ENCODE results near the gene TMEM80. TPM values are rescaled to one million over a fixed set of nuclear protein-coding genes. Genes with fewer than 3 reads are reported as not detected.

TMEM80 gene
- total and polyA plus RNA-seq, 2 of the 8 experiments (the other 6 are each of a cell fraction or from before 2014, with no cell fraction given): 8.0 to 16.3 TPM

DNA sequence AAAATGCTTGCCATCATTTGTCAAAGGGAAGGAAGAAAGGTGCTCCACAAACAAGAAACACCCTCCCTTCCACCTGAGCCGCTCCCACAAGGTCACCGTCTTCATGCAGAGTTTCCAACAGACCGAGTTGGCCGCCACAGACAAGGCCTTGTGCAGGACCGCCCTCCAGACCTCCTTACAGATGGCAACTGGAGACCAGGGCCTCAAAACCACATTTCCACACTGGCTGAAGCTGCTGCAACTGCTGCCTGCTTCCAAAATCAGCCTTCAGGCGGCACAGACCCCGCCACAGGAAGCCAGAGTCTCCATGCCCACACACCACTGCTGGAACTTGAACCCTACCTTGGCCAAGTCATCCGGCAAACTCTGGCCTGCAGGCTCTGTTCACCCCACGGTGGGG, 6.9 kb upstream of the TMEM80 start:
- Histone ChIP-seq H2BK12ac (ENCODE audit: low read depth, low read length) (no peak overlapping the region), H3K79me2 (ENCODE audit: control insufficient read depth in 1 of 2, insufficient read depth in 2 of 2, low read length in 2 of 2) (peaks cover 0 to 27% of the 10 kb centered on the region in 2 experiments; a peak in 3 of 4 replicates), H3K4me1 (replicated peaks in 1 of 4; ENCODE audit: control insufficient read depth in 3 of 4, insufficient read depth in 4 of 4, low read length in 3 of 4) (peaks cover 0 to 15% (median 2%) of the 10 kb centered on the region in 4 experiments; a peak in 3 of 7 replicates), H3K23ac (ENCODE audit: insufficient read length) (no peak overlapping the region), H3K36me3 (ENCODE audit: control insufficient read depth in 2 of 4, insufficient read depth in 4 of 4, low read length in 3 of 4) (peaks cover 6 to 45% (median 24%) of the 10 kb centered on the region in 4 experiments; a peak in 7 of 8 replicates), H4K5ac (ENCODE audit: insufficient read length, low read depth, low read length) (no peak overlapping the region), H3K14ac (ENCODE audit: insufficient read length) (no peak overlapping the region), H3K18ac (ENCODE audit: extremely low read depth, low read length) (no peak overlapping the region), H3K9me3 (ENCODE audit: insufficient read depth in 2 of 2, low read depth in 1 of 2, low read length in 1 of 2) (no peaks in the 10 kb centered on the region), H2BK5ac (ENCODE audit: low read depth, low read length) (no peak overlapping the region), H4K20me1 (replicated peaks in 1 of 2; ENCODE audit: control insufficient read depth in 1 of 2, insufficient read depth in 2 of 2, low read length in 2 of 2) (peaks cover 10 to 12% of the 10 kb centered on the region in 2 experiments), H3K79me1 (ENCODE audit: low read depth, low read length) (peaks cover 10% of the 10 kb centered on the region; the same call in 1 of the 2 replicates), H3K4me2 (ENCODE audit: insufficient read depth in 1 of 2, low read depth in 2 of 2, low read length in 2 of 2) (no peak overlapping the region), H2BK20ac (ENCODE audit: low read length) (no peak overlapping the region), H4K91ac (replicated peaks; ENCODE audit: insufficient read length, low read length) (no peak overlapping the region), H3K56ac (replicated peaks; ENCODE audit: insufficient read length, low read depth, low read length) (no peak overlapping the region), H2AK5ac (ENCODE audit: low read depth, low read length) (no peak overlapping the region), H3K4ac (replicated peaks; ENCODE audit: insufficient read length, low read depth, low read length) (no peak overlapping the region), H2BK15ac (ENCODE audit: low read length) (no peak overlapping the region), H3K4me3 (ENCODE audit: extremely low read depth in 1 of 4, insufficient read depth in 2 of 4, low read depth in 3 of 4, low read length in 4 of 4) (no peak overlapping the region), H2AFZ (ENCODE audit: low read length) (no peak overlapping the region), H3K23me2 (ENCODE audit: low read depth, low read length) (0 out of 2 replicates have a peak, but pooled peaks cover 2% of the 10 kb centered on the region), H3K27me3 (replicated peaks in 1 of 4; ENCODE audit: control insufficient read depth in 3 of 4, extremely low read depth in 1 of 4, insufficient read depth in 3 of 4, low read length in 3 of 4) (no peaks in the 10 kb centered on the region), H4K8ac (ENCODE audit: extremely low read depth, insufficient read depth, low read length) (no peak overlapping the region; the same call in 1 of the 2 replicates), H3K9ac (replicated peaks in 1 of 4; ENCODE audit: extremely low read depth in 1 of 4, low read depth in 3 of 4, low read length in 3 of 4) (no peak overlapping the region; a peak in 1 of 7 replicates), H2BK120ac (replicated peaks; ENCODE audit: low read depth, low read length) (no peak overlapping the region), H3K27ac (ENCODE audit: low read depth, low read length) (no peak overlapping the region)
- no peak for TF ChIP-seq CBX5 (IDR thresholded peaks at IDR 0.05; ENCODE audit: low read depth, low read length)
- no peak for TF ChIP-seq BRCA1 (IDR thresholded peaks at IDR 0.05; ENCODE audit: low read depth, low read length)
- no peak for TF ChIP-seq MAFK (IDR thresholded peaks at IDR 0.05; ENCODE audit: low read depth, low read length)
- TF ChIP-seq BACH1 (IDR thresholded peaks at IDR 0.05; ENCODE audit: low read length): no peak
- no peak for TF ChIP-seq SP1 (IDR thresholded peaks at IDR 0.05; ENCODE audit: low read depth, low read length)
- TF ChIP-seq, protein P1, sequence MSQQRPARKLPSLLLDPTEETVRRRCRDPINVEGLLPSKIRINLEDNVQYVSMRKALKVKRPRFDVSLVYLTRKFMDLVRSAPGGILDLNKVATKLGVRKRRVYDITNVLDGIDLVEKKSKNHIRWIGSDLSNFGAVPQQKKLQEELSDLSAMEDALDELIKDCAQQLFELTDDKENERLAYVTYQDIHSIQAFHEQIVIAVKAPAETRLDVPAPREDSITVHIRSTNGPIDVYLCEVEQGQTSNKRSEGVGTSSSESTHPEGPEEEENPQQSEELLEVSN (IDR thresholded peaks at IDR 0.05): no peak
- no peak for TF ChIP-seq POLR2AphosphoS5 (IDR thresholded peaks at IDR 0.05; ENCODE audit: low read depth, low read length)
- DNase-seq (ENCODE audit: low read depth in 1 of 2, low spot score in 2 of 2): no peak
- CTCF ChIA-PET (ENCODE audit: partially characterized antibody): interaction anchor here (1.0 to 1.1 kb wide), 3 partner anchors 12 to 36 kb away, joined by 3 to 4 read pairs (median 3); no protein-coding TSS in a partner anchor
- no peak for FAIRE-seq
- WGBS, 2 experiments (ENCODE audit: extremely low coverage in 1 of 2, insufficient coverage in 1 of 2, insufficient read length in 1 of 2, insufficient replicate concordance in 2 of 2, low coverage in 1 of 2, low lambda C conversion rate in 2 of 2, missing lambda C conversion rate in 1 of 2): 94% methylated on average over 9 of the region's 9 CpGs; no CpG with 5 or more reads in 1 of the 2 experiments
- POLR2A ChIA-PET (ENCODE audit: partially characterized antibody): no interaction called here
